NOMO-1 (cell line): ENCODE results near the gene LY9.
"Not testable (repeated sequence)": the region's sequence is repeated elsewhere in the genome, so short reads cannot be mapped to it uniquely, and the experiment has no call there.

Experiments
- DNase-seq, 2 experiments: peaks; one replicate each; lab custom pipeline; 2025; ENCODE audit not compliant: unreplicated experiment in 2 of 2; lab: John Stamatoyannopoulos, UW

The LY9 gene

GRCh38 chr1:160862203-160863060 lies 66.5 kb downstream of the LY9 start, which contains the start of gene CD244:
CD244 (minus strand) TSS chr1:160862887; CDS start chr1:160862677, 210 bp downstream.
- peak; percentile 90 to 95 for DNase-seq

DNA sequence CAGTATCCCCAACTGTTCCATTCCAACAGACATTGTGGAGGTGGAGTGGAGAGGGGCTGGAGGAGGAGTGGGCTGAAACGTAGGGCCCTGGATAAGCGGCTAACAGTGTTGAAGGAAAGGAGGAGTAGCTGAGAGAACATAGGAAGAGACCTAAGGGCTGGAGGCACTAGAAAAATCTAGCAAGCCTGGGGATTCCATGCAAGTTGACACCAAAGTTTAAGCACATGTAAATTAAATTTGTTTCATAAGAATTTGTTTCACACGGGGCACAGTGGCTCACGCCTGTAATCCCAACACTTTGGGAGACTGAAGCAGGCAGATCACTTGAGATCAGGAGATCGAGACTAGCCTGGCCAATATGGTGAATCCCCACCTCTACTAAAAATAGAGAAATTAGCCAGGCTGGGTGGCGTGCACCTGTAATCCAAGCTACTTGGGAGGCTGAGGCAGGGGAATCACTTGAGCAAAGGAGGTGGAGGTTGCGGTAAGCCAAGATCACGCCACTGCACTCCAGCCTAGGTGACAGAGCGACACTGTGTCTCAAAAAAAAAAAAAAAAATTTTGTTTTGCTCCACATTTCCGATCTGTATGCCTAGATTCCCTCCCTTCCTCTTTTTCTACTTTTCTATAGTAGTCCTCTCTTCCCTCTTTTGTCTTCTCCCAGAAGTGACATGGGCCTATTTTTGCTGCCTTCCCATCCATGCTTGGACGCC lies 67.2 kb downstream of the LY9 start:
- peak; percentile 63 to 72 for DNase-seq

GRCh38 chr1:160863774-160864131 lies 67.8 kb downstream of the LY9 start:
- peak; percentile 79 to 82 for DNase-seq

- no peak for DNase-seq
These were observed 68.2 kb downstream of the LY9 start for GRCh38 chr1:160864173-160864572.

GRCh38 chr1:160865337-160865736 lies 69.4 kb downstream of the LY9 start:
- DNase-seq = no peak

- DNase-seq = no peak
These were observed 70.2 kb downstream of the LY9 start for GRCh38 chr1:160866001-160866694.

GRCh38 chr1:160866695-160867260 lies 70.8 kb downstream of the LY9 start:
- DNase-seq = no peak

DNA sequence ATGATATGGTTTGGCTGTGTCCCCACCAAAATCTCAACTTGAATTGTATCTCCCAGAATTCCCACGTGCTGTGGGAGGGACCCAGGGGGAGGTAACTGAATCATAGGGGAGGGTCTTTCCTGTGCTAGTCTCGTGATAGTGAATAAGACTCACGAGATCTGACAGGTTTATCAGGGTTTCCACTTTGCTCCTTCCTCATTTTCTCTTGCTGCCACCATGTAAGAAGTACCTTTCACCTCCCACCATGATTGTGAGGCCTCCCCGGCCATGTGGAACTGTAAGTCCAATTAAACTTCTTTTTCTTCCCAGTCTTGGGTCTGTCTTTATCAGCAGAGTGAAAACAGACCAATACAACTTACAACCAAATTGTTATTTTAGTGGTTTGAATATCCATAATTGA lies 71.7 kb downstream of the LY9 start:
- not testable (repeated sequence) for DNase-seq

- DNase-seq = peak; percentile 68 to 83
These were observed 72.2 kb downstream of the LY9 start for GRCh38 chr1:160868141-160868540.

DNA sequence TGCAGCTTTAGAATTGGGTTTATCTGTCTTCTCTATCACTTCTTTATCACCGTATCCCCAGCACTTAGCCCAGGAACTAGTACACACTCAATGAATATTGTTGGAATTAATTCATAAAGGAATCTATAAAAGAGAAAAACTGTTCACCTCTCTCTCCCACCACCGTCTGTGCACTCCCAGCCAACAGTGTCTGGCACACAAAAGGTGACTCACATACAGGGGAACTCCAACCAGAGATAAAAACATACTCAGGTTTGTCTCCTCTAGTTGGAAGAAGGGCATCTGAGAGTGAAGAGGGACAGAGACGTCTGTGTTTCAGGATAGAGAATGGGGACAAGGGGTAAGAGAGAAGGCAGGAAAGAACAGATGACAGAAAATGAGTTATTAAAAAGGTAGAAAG lies 79.0 kb downstream of the LY9 start:
- DNase-seq = no peak

GRCh38 chr1:160875591-160875990 lies 79.6 kb downstream of the LY9 start:
- peak; percentile 7 to 38 for DNase-seq

- DNase-seq = no peak
These were observed 80.3 kb downstream of the LY9 start for GRCh38 chr1:160876311-160876710.

- DNase-seq = no peak
These were observed 81.2 kb downstream of the LY9 start for GRCh38 chr1:160877221-160877620.
